Right lobe of liver (tissue), 6 donors: Measurements from ENCODE around the gene AUNIP. TPM values are rescaled to one million over a fixed set of nuclear protein-coding genes. Genes with fewer than 3 reads are reported as not detected.

ENCODE experiments used
- ATAC-seq, 4 donors: fragments of 200-7000 bp; cut with Tn5 transposase; one replicate each; pipeline ENCODE4 v1.9.1; 2020; ENCODE audit warnings: mild to moderate bottlenecking in 4 of 4, moderate library complexity in 4 of 4
- DNase-seq, 3 donors: peaks; one replicate each; pipeline ENCODE4 v3.0.0-alpha.2; 2020
- H3K27ac ChIP-seq, 3 donors: fragments of 200-600 bp; one replicate each; pipeline ENCODE4 v1.8.0; 2022
- H3K27me3 ChIP-seq, 2 donors: fragments of 200-600 bp; one replicate each; pipeline ENCODE4 v1.8.0; 2022
- H3K36me3 ChIP-seq, 4 donors: fragments of 200-600 bp; sonication (generic) in 1 of 4; one replicate each; pipeline versions ENCODE4 v1.5.1 to v1.8.0; 2017 to 2022; ENCODE audit warnings: control low read depth in 1 of 4
- H3K4me1 ChIP-seq, 4 donors: fragments of 200-600 bp; sonication (generic) in 1 of 4; one replicate each; pipeline versions ENCODE4 v1.5.1 to v1.8.0; 2017 to 2022; ENCODE audit warnings: control low read depth in 1 of 4
- H3K4me3 ChIP-seq, 3 donors: fragments of 200-600 bp; one replicate each; pipeline ENCODE4 v1.8.0; 2022
- H3K9me3 ChIP-seq, 4 donors: fragments of 200-600 bp; sonication (generic) in 1 of 4; one replicate each; pipeline versions ENCODE4 v1.5.1 to v1.8.0; 2017 to 2022; ENCODE audit warnings: control low read depth in 1 of 4
- POLR2A ChIP-seq: fragments of 450-650 bp; IDR thresholded peaks from one replicate; pipeline ENCODE4 v1.6.1; 2017; ENCODE audit warnings: antibody characterized with exemption, mild to moderate bottlenecking
- WGBS: methylation state at CpG from one replicate; pipeline ENCODE4 v1.1.6; 2018; ENCODE audit warnings: low coverage, low lambda C conversion rate; ENCODE audit not compliant: insufficient coverage; ENCODE audit errors: missing lambda C conversion rate; 5-methylcytosine and 5-hydroxymethylcytosine counted together
- intact Hi-C, 2 donors: fragments of 100-400 bp; cut with DNase I; formaldehyde crosslinking; loops; one replicate each; pipeline versions ENCODE4 v1.11.2 to v1.14.1; 2022
- total RNA-seq, 6 experiments: library from RNA; depleted of rRNA in 2 of 6; stranded (reverse); fragments of >200 nt in 2 of 6; fragmentation: NEBNext Ultra II Directional in 3 of 6; extraction: Animal tissue kit (Norgen Biotek cat#: 25700) in 3 of 6; gene quantifications; one replicate each; pipeline versions ENCODE4 v1.1.0 to v1.2.4, GENCODE V29; 2016 to 2023
- TF ChIP-seq, protein P1 (sequence below), 4 donors: fragments of 200-600 bp in 3 of 4; fragments of 450-650 bp in 1 of 4; IDR thresholded peaks; one replicate each; pipeline versions ENCODE4 v1.5.1 to v1.8.0; 2016 to 2022; ENCODE audit warnings: antibody characterized with exemption in 4 of 4, mild to moderate bottlenecking in 2 of 4
- donor health status: DM: no; HTN: yes; CAD: no.
- donor health status: DM: no; HTN: no; CAD: no.
- donor health status: DM: no; HTN: no; CAD: no.
- donor health status: DM: no; HTN: yes; CAD: no.
- donor health status: DM: no; HTN: yes; CAD: no.

AUNIP gene
- total RNA-seq, 6 experiments from 2014 or later, result 0.43 to 0.56 TPM; not detected in 4

DNA sequence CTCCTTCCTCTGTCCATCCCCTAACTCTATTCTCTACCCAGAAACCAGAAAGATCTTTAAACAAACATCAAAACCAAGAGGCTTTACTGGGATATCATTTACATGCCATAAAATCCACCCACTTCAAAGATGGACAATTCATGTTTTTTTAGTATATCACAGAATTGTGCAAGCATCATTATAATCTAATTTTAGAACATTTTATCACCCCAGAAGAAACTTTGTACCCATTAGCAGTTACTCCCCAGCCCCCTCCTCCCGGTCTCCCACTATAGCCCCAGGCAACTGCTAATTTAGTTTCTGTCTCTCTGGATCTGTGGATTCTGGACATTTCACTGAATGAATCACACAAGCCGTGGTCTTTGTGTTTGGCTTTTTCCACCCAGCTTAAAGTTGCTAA lies 64.0 kb downstream of the AUNIP start:
- TF ChIP-seq POLR2A, result no peak
- TF ChIP-seq, protein P1, sequence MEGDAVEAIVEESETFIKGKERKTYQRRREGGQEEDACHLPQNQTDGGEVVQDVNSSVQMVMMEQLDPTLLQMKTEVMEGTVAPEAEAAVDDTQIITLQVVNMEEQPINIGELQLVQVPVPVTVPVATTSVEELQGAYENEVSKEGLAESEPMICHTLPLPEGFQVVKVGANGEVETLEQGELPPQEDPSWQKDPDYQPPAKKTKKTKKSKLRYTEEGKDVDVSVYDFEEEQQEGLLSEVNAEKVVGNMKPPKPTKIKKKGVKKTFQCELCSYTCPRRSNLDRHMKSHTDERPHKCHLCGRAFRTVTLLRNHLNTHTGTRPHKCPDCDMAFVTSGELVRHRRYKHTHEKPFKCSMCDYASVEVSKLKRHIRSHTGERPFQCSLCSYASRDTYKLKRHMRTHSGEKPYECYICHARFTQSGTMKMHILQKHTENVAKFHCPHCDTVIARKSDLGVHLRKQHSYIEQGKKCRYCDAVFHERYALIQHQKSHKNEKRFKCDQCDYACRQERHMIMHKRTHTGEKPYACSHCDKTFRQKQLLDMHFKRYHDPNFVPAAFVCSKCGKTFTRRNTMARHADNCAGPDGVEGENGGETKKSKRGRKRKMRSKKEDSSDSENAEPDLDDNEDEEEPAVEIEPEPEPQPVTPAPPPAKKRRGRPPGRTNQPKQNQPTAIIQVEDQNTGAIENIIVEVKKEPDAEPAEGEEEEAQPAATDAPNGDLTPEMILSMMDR (IDR thresholded peaks at IDR 0.05), result no peak
- DNase-seq (no peak), ATAC-seq (no peak)
- intact Hi-C loops, result loop anchor here (10.0 kb wide), 1 partner anchor 180 kb away; the partner anchor contains the start of gene MAN1C1 (in 2 of the 2)
- H3K27ac ChIP-seq, result no peak overlapping the region
- no peak overlapping the region for H3K4me3 ChIP-seq
- no peaks in the 10 kb centered on the region for H3K27me3 ChIP-seq
- H3K4me1 ChIP-seq, result peaks cover 0 to 6% (median 0%) of the 10 kb centered on the region in 4 donors
- no peaks in the 10 kb centered on the region for H3K9me3 ChIP-seq
- 75% methylated on average over 2 of the region's 2 CpGs for WGBS
- no peaks in the 10 kb centered on the region for H3K36me3 ChIP-seq

DNA sequence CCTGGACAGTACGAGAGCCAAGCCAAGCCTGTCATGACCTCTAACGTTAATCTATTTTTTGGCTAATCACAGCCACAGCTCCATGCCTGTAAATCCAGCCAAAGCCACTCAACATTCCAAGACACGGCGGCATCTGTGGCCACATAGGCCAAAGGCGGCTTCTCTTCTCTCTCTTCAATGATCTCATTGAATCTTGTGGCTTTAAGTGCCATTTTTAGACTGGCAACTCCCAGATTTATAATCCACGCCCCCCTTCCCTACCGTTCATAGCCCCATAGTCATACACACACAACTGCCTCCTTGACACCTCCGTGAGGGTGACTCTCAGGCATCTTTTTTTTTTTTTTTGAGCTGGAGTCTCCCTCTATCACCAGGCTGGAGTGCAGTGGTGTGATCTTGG lies 64.9 kb downstream of the AUNIP start:
- DNase-seq, result no peak
- intact Hi-C loops, result loop anchor here (10.0 kb wide), 1 partner anchor 180 kb away; the partner anchor contains the start of gene MAN1C1 (in 2 of the 2)
- Histone ChIP-seq H3K4me1 (peaks cover 0 to 6% (median 0%) of the 10 kb centered on the region in 4 donors), H3K27me3 (no peaks in the 10 kb centered on the region), H3K4me3 (no peak overlapping the region), H3K9me3 (no peaks in the 10 kb centered on the region), H3K36me3 (no peaks in the 10 kb centered on the region), H3K27ac (no peak overlapping the region)
- TF ChIP-seq, protein P1 (IDR thresholded peaks at IDR 0.05), result no peak
- 70% methylated on average over 8 of the region's 8 CpGs for WGBS
- no peak for ATAC-seq

DNA sequence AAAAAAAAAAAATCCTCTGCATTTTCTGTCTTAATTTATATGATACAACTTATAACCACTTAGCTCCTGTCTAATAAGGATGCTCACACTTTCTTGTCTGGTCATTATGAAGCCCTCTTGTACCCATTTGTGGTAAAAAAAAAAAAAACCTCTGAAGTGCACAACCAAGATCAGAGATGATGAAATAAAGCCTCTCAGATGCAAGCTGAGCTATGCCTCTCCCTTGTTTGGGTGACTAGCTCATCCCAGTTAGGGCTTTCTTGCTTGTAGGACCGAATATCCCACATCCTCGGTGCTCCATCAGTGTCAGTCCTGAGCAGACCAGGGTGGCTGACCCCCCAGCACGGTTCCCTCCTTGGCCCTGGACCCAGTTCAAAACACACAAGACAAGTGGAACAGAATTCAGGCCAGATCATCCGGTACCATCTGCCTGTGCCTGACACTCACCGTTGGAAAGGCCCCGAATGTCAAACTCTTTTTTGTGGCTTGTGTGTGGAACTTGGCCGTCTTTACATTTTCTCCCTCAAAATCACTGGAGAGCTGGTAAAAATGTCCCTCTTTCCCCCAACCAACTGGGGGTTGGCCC lies 65.6 kb downstream of the AUNIP start:
- no peaks in the 10 kb centered on the region for H3K36me3 ChIP-seq
- peaks cover 0 to 6% (median 0%) of the 10 kb centered on the region in 4 donors for H3K4me1 ChIP-seq
- no peaks in the 10 kb centered on the region for H3K9me3 ChIP-seq
- WGBS, result 55% methylated on average over 7 of the region's 7 CpGs
- no peaks in the 10 kb centered on the region for H3K27me3 ChIP-seq
- ATAC-seq, result no peak
- DNase-seq, result no peak
- no peak overlapping the region for H3K4me3 ChIP-seq
- no peak for TF ChIP-seq POLR2A
- TF ChIP-seq, protein P1 (IDR thresholded peaks at IDR 0.05), result no peak
- intact Hi-C loops, result loop anchor here (10.0 kb wide), 1 partner anchor 179 kb away; the partner anchor contains the start of gene MAN1C1 (in 2 of the 2)
- no peak overlapping the region for H3K27ac ChIP-seq

DNA sequence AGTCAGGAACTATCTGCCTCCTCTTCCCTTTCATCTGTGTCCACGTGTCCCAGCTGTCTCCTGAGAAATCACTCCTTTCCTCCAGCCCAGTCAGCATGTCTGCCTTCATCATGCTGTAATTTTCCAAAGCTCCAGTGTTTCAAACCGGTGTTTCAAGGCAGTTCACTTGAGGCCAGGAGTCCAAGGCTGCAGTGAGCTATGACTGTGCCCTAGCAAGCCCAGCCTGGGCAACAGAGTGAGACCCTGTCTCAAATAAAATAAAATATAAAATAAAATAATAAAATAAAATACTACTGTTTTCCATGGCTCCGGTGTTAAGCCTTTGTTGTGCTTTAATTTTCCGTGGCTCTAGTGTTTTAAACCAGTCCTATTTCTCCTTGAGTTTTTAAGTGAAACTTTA lies 67.1 kb downstream of the AUNIP start:
- no peak for DNase-seq
- TF ChIP-seq, protein P1 (IDR thresholded peaks at IDR 0.05), result no peak
- WGBS, result 61% methylated on average over 4 of the region's 4 CpGs
- Histone ChIP-seq H3K4me3 (no peak overlapping the region), H3K27me3 (no peaks in the 10 kb centered on the region), H3K9me3 (no peaks in the 10 kb centered on the region), H3K27ac (no peak overlapping the region), H3K4me1 (peaks cover 0 to 6% (median 0%) of the 10 kb centered on the region in 4 donors), H3K36me3 (peaks cover 0 to 2% (median 0%) of the 10 kb centered on the region in 4 donors)
- intact Hi-C loops, result loop anchor here (10.0 kb wide), 1 partner anchor 177 kb away; the partner anchor contains the start of gene MAN1C1 (in 2 of the 2)
- ATAC-seq, result no peak
